Mesendoderm (in vitro differentiated cells): ENCODE data around the gene RNASEH2C. TPM values are rescaled to one million over a fixed set of nuclear protein-coding genes. Genes with fewer than 3 reads are reported as not detected.
"Not testable (repeated sequence)": the region's sequence is repeated elsewhere in the genome, so short reads cannot be mapped to it uniquely, and the experiment has no call there.

Experiments
- DNase-seq: peaks from one replicate; pipeline ENCODE4 v3.0.0; 2013
- H2AK5ac ChIP-seq: 2 replicates; pipeline ENCODE4 v1.6.1; 2013; ENCODE audit warnings: low read length, inconsistent platforms
- H2BK120ac ChIP-seq: 2 replicates; pipeline ENCODE4 v1.6.1; 2013; ENCODE audit warnings: low read depth, mild to moderate bottlenecking, low read length, moderate library complexity, mixed read lengths
- H2BK15ac ChIP-seq: replicated peaks from 2 replicates; pipeline ENCODE4 v1.6.1; 2013; ENCODE audit warnings: low read depth, mild to moderate bottlenecking, moderate library complexity
- H2BK5ac ChIP-seq: 2 replicates; pipeline ENCODE4 v1.6.1; 2013; ENCODE audit warnings: low read length, inconsistent platforms
- H3K18ac ChIP-seq: 2 replicates; pipeline ENCODE4 v1.6.1; 2013; ENCODE audit warnings: mild to moderate bottlenecking, low read length, mixed read lengths
- H3K23ac ChIP-seq: one replicate; pipeline ENCODE4 v1.6.1; 2013; ENCODE audit warnings: low read length
- H3K27ac ChIP-seq: 2 replicates; pipeline ENCODE4 v1.5.1; 2013; ENCODE audit warnings: low read depth, mild to moderate bottlenecking, inconsistent platforms, low read length, moderate library complexity
- H3K27me3 ChIP-seq: 2 replicates; pipeline ENCODE4 v1.6.1; 2013; ENCODE audit warnings: low read length, control low read depth, mild to moderate bottlenecking, inconsistent platforms; ENCODE audit not compliant: insufficient read depth, poor library complexity
- H3K36me3 ChIP-seq: 2 replicates; pipeline ENCODE4 v1.6.1; 2013; ENCODE audit warnings: low read length, inconsistent platforms; ENCODE audit not compliant: control insufficient read depth, insufficient read depth
- H3K4ac ChIP-seq: one replicate; pipeline ENCODE4 v1.6.1; 2013; ENCODE audit warnings: low read depth, mild to moderate bottlenecking, low read length, moderate library complexity
- H3K4me1 ChIP-seq: 2 replicates; pipeline ENCODE4 v1.6.1; 2013; ENCODE audit warnings: low read depth, low read length, inconsistent platforms; ENCODE audit not compliant: control insufficient read depth
- H3K4me2 ChIP-seq: 2 replicates; pipeline ENCODE4 v1.6.1; 2013; ENCODE audit warnings: low read length
- H3K4me3 ChIP-seq: 2 replicates; pipeline ENCODE4 v1.5.1; 2013; ENCODE audit warnings: mild to moderate bottlenecking, low read length
- H3K56ac ChIP-seq: one replicate; pipeline ENCODE4 v1.6.1; 2013; ENCODE audit warnings: low read length
- H3K79me1 ChIP-seq: 2 replicates; pipeline ENCODE4 v1.6.1; 2013; ENCODE audit warnings: low read length, inconsistent platforms
- H3K79me2 ChIP-seq: 2 replicates; pipeline ENCODE4 v1.6.1; 2013; ENCODE audit warnings: mild to moderate bottlenecking, low read length; ENCODE audit not compliant: control insufficient read depth, insufficient read depth
- H3K9ac ChIP-seq: 2 replicates; pipeline ENCODE4 v1.6.1; 2013; ENCODE audit warnings: low read length, inconsistent platforms
- H4K5ac ChIP-seq: one replicate; pipeline ENCODE4 v1.6.1; 2013; ENCODE audit warnings: low read length
- H4K8ac ChIP-seq: one replicate; pipeline ENCODE4 v1.6.1; 2013; ENCODE audit warnings: low read depth, mild to moderate bottlenecking, control low read depth, low read length, moderate library complexity
- WGBS: extraction: QIAGEN DNeasy Blood & Tissue Kit; methylation state at CpG from one replicate; pipeline ENCODE4 v1.1.7; 2013; ENCODE audit warnings: low lambda C conversion rate, missing lambda C conversion rate; ENCODE audit not compliant: insufficient coverage; ENCODE audit errors: extremely low coverage; 5-methylcytosine and 5-hydroxymethylcytosine counted together
- small RNA-seq: library from polyadenylated mRNA; stranded (forward); fragments of <200 nt; extraction: miRNeasy Mini kit (QIAGEN cat#:217004); gene quantifications from one replicate; pipeline ENCODE3, GENCODE V24; 2013; ENCODE audit not compliant: insufficient read depth

RNASEH2C gene

GRCh38 chr11:65683480-65683879 lies 37.1 kb downstream of the RNASEH2C start:
- not testable (repeated sequence) for H3K36me3 ChIP-seq, H3K4ac ChIP-seq
- no CpG with 5 or more reads among the region's 6 CpGs for WGBS

GRCh38 chr11:65680192-65680743 lies 40.3 kb downstream of the RNASEH2C start:
- Histone ChIP-seq H3K18ac (no peak overlapping the region), H4K5ac (no peak overlapping the region), H2BK120ac (no peak overlapping the region), H3K79me2 (no peaks in the 10 kb centered on the region), H2BK15ac (no peak overlapping the region), H2BK5ac (no peak overlapping the region), H3K23ac (no peak overlapping the region), H3K79me1 (no peaks in the 10 kb centered on the region), H3K27me3 (no peaks in the 10 kb centered on the region), H3K9ac (no peak overlapping the region), H4K8ac (no peak overlapping the region), H3K36me3 (no peaks in the 10 kb centered on the region), H3K56ac (no peak overlapping the region), H3K4ac (no peak overlapping the region), H3K4me1 (no peaks in the 10 kb centered on the region), H2AK5ac (no peak overlapping the region), H3K27ac (no peak overlapping the region), H3K4me3 (no peak overlapping the region), H3K4me2 (no peak overlapping the region)
- no peak for DNase-seq
- no CpG with 5 or more reads among the region's 5 CpGs for WGBS

More at GRCh38 chr11:65683480-65683879, 37.1 kb downstream of the RNASEH2C start:
- not testable (repeated sequence) for H3K4me3 ChIP-seq, H3K9ac ChIP-seq, H3K23ac ChIP-seq, H3K18ac ChIP-seq, H2BK15ac ChIP-seq, H4K5ac ChIP-seq, H3K27me3 ChIP-seq, H3K4me2 ChIP-seq, H3K27ac ChIP-seq, H3K79me1 ChIP-seq, H3K56ac ChIP-seq, H2AK5ac ChIP-seq, H2BK120ac ChIP-seq, H3K4me1 ChIP-seq, H3K79me2 ChIP-seq, DNase-seq, H4K8ac ChIP-seq, H2BK5ac ChIP-seq

GRCh38 chr11:65672982-65673381 lies 47.6 kb downstream of the RNASEH2C start:
- DNase-seq = no peak
- no peak overlapping the region for H3K4me3 ChIP-seq
- H3K27ac ChIP-seq = no peak overlapping the region
- no peak overlapping the region for H4K8ac ChIP-seq
- no peak overlapping the region for H4K5ac ChIP-seq
- H2BK5ac ChIP-seq = no peak overlapping the region
- H3K4me2 ChIP-seq = no peak overlapping the region
- no peaks in the 10 kb centered on the region for H3K27me3 ChIP-seq
- H3K79me2 ChIP-seq = no peaks in the 10 kb centered on the region
- no peak overlapping the region for H2BK120ac ChIP-seq
- H3K23ac ChIP-seq = no peak overlapping the region
- no peaks in the 10 kb centered on the region for H3K79me1 ChIP-seq
- no peak overlapping the region for H3K18ac ChIP-seq
- H3K4ac ChIP-seq = no peak overlapping the region
- H3K56ac ChIP-seq = no peak overlapping the region
- no CpG with 5 or more reads among the region's 2 CpGs for WGBS
- H2BK15ac ChIP-seq = no peak overlapping the region
- H3K4me1 ChIP-seq = no peaks in the 10 kb centered on the region
- no peak overlapping the region for H3K9ac ChIP-seq
- H3K36me3 ChIP-seq = no peaks in the 10 kb centered on the region
- H2AK5ac ChIP-seq = no peak overlapping the region

GRCh38 chr11:65672180-65672860 lies 48.3 kb downstream of the RNASEH2C start:
- no peak overlapping the region for H2BK15ac ChIP-seq
- no peak overlapping the region for H3K18ac ChIP-seq
- H3K79me1 ChIP-seq = no peaks in the 10 kb centered on the region
- H3K23ac ChIP-seq = no peak overlapping the region
- H3K36me3 ChIP-seq = no peaks in the 10 kb centered on the region
- no peak overlapping the region for H2BK5ac ChIP-seq
- H3K56ac ChIP-seq = no peak overlapping the region
- H3K27me3 ChIP-seq = no peaks in the 10 kb centered on the region
- H2AK5ac ChIP-seq = no peak overlapping the region
- H3K9ac ChIP-seq = no peak overlapping the region
- H3K4me1 ChIP-seq = no peaks in the 10 kb centered on the region
- no peak overlapping the region for H4K5ac ChIP-seq
- H3K4me3 ChIP-seq = no peak overlapping the region
- H2BK120ac ChIP-seq = no peak overlapping the region
- no peak overlapping the region for H3K27ac ChIP-seq
- no peak overlapping the region for H3K4ac ChIP-seq
- no peak overlapping the region for H4K8ac ChIP-seq
- DNase-seq = no peak
- H3K4me2 ChIP-seq = no peak overlapping the region
- no peaks in the 10 kb centered on the region for H3K79me2 ChIP-seq

Small RNAs within 50 kb of the gene (small RNA-seq; reads per million reads assigned to genes)
- gene RN7SL309P = not detected
